ENCODE data around the gene MAPRE2.

MAPRE2 gene

GRCh38 chr18:35087726-35088125 is 46.5 kb downstream of the MAPRE2 start:
- TF ChIP-seq CTCF (IDR thresholded peaks at IDR 0.05; ENCODE audit: low read depth, low read length), result no peak
- H3K27me3 ChIP-seq (ENCODE audit: insufficient read depth, low read depth, severe bottlenecking), result no peaks in the 10 kb centered on the region
- no peaks in the 10 kb centered on the region for H3K36me3 ChIP-seq
- H3K27ac ChIP-seq, result no peak overlapping the region
- DNase-seq, result no peak
- no peak overlapping the region for H3K4me3 ChIP-seq (ENCODE audit: low read depth, low read length)
- H3K9me3 ChIP-seq (ENCODE audit: severe bottlenecking), result no peaks in the 10 kb centered on the region

GRCh38 chr18:35088921-35089320 is 47.7 kb downstream of the MAPRE2 start:
- Histone ChIP-seq H3K27ac (no peak overlapping the region), H3K27me3 (ENCODE audit: insufficient read depth, low read depth, severe bottlenecking) (no peaks in the 10 kb centered on the region), H3K4me3 (ENCODE audit: low read depth, low read length) (no peak overlapping the region), H3K36me3 (no peaks in the 10 kb centered on the region), H3K9me3 (ENCODE audit: severe bottlenecking) (no peaks in the 10 kb centered on the region)
- no peak for TF ChIP-seq CTCF (IDR thresholded peaks at IDR 0.05; ENCODE audit: low read depth, low read length)
- no peak for DNase-seq

DNA sequence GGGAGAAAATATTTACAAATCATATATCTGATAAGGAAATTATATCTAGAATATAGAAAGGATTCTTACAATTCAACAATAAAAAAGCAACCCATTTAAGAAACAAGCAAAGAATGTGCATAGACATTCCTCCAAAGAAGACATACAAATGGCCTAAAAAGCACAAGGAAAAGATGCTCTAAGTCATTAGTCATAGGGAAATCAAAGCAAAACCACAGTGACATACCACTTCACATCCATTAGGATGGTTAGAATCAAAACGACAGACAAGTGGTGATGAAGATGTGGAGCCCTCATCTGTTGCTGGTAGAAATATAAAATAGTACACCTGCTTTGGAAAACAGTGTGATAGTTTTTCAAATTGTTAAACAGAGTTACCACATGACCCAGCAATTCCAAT is 48.2 kb downstream of the MAPRE2 start:
- H3K27me3 ChIP-seq (ENCODE audit: insufficient read depth, low read depth, severe bottlenecking), result no peaks in the 10 kb centered on the region
- H3K27ac ChIP-seq, result no peak overlapping the region
- no peak for TF ChIP-seq CTCF (IDR thresholded peaks at IDR 0.05; ENCODE audit: low read depth, low read length)
- no peak overlapping the region for H3K4me3 ChIP-seq (ENCODE audit: low read depth, low read length)
- DNase-seq, result no peak
- H3K36me3 ChIP-seq, result no peaks in the 10 kb centered on the region
- H3K9me3 ChIP-seq (ENCODE audit: severe bottlenecking), result no peaks in the 10 kb centered on the region

DNA sequence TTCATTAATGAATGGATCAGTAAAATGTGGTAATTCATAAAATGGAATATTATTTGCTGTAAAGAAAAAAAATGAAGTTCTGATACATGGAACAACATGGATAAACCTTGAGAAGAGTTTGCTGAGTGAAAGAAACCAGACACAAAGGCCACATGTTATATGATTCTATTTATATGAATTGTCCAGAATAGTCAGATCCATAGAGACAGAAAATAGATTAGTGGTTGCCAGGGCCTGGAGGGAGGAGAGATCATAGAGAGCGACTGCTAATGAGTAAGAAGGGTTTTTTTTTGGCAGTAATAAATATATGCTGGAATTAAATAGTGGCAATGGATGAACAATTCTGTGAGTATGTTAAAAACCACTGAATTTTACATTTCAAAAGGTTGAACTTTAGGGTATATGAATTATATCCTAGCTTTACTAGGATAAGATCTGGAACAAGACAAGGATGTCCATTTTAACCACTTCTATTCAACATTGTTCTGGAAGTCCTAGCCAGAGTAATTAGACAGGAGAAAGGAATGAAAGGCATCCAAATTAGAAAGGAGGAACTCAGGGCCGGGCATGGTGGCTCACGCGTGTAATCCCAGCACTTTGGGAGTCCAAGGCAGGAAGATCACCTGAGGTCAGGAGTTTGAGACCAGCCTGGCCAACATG is 48.8 kb downstream of the MAPRE2 start:
- no peak for DNase-seq
- H3K9me3 ChIP-seq (ENCODE audit: severe bottlenecking), result no peaks in the 10 kb centered on the region
- H3K27ac ChIP-seq, result no peak overlapping the region
- no peaks in the 10 kb centered on the region for H3K36me3 ChIP-seq
- H3K27me3 ChIP-seq (ENCODE audit: insufficient read depth, low read depth, severe bottlenecking), result no peaks in the 10 kb centered on the region
- no peak for TF ChIP-seq CTCF (IDR thresholded peaks at IDR 0.05; ENCODE audit: low read depth, low read length)
- no peak overlapping the region for H3K4me3 ChIP-seq (ENCODE audit: low read depth, low read length)

- H3K27me3 ChIP-seq (ENCODE audit: insufficient read depth, low read depth, severe bottlenecking), result no peaks in the 10 kb centered on the region
- H3K9me3 ChIP-seq (ENCODE audit: severe bottlenecking), result no peaks in the 10 kb centered on the region
- TF ChIP-seq CTCF (IDR thresholded peaks at IDR 0.05; ENCODE audit: low read depth, low read length), result no peak
- no peaks in the 10 kb centered on the region for H3K36me3 ChIP-seq
- DNase-seq, result no peak
- H3K4me3 ChIP-seq (ENCODE audit: low read depth, low read length), result no peak overlapping the region
- no peak overlapping the region for H3K27ac ChIP-seq
These were observed 50.6 kb downstream of the MAPRE2 start for GRCh38 chr18:35091841-35092240.
